Suprapubic skin (tissue), 3 donors: ENCODE results near the gene GINS1.

Experiments used
- POLR2AphosphoS5 ChIP-seq, 3 donors: sonication (generic); formaldehyde crosslinking; IDR thresholded peaks; one replicate each; pipeline ENCODE4 v1.6.1; 2017; ENCODE audit warnings: antibody characterized with exemption in 3 of 3
- TF ChIP-seq, protein P1 (sequence below), 2 donors: fragments of 200-600 bp in 1 of 2; fragments of 450-650 bp in 1 of 2; sonication (generic) in 1 of 2; IDR thresholded peaks; one replicate each; pipeline ENCODE4 v1.5.1; 2016 to 2019; ENCODE audit warnings: antibody characterized with exemption in 2 of 2, mild to moderate bottlenecking in 1 of 2, moderate library complexity in 1 of 2

DNA sequence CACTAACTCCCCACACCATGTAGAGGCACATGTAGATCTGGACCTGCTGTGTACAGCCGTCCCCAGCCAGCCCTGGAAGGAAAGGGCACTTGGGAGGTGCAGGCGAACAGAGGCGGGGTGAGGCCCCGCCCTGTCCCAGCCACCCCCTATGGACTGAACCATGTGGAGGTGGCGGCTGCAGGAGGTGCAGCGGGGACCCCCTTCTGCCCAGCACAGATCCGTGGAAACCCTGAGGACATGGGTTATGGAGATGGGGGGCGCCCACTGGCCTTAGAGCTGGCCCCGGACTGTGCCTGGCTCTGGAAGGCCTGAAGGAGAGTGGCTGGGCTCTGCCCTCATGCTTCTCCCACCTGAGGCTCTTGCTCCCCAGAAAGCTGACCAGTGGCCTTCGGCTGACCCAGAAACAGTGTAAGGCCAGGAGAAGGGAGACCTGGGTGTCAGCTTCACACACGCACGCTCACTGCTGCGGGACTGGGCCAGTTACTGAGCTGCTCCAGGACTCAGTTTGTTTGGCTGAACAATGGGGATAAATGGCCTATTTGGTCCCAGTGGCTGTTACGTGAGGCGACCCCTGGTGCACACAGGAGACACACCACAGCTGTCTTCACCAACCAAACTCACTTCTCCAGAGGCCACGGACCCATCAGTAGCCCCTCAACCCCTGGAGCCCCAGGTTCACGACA, 87.2 kb downstream of the GINS1 start:
- TF ChIP-seq, protein P1, sequence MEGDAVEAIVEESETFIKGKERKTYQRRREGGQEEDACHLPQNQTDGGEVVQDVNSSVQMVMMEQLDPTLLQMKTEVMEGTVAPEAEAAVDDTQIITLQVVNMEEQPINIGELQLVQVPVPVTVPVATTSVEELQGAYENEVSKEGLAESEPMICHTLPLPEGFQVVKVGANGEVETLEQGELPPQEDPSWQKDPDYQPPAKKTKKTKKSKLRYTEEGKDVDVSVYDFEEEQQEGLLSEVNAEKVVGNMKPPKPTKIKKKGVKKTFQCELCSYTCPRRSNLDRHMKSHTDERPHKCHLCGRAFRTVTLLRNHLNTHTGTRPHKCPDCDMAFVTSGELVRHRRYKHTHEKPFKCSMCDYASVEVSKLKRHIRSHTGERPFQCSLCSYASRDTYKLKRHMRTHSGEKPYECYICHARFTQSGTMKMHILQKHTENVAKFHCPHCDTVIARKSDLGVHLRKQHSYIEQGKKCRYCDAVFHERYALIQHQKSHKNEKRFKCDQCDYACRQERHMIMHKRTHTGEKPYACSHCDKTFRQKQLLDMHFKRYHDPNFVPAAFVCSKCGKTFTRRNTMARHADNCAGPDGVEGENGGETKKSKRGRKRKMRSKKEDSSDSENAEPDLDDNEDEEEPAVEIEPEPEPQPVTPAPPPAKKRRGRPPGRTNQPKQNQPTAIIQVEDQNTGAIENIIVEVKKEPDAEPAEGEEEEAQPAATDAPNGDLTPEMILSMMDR (IDR thresholded peaks at IDR 0.05): no peak
- no peak for TF ChIP-seq POLR2AphosphoS5 (IDR thresholded peaks at IDR 0.05)
